T-helper 22 cell (primary cell): ENCODE data around the gene KCNMA1.

ENCODE experiments used
- DNase-seq: peaks from one replicate; pipeline ENCODE4 v3.0.0-alpha.2; 2020; ENCODE audit warnings: low read depth

The KCNMA1 gene

DNA sequence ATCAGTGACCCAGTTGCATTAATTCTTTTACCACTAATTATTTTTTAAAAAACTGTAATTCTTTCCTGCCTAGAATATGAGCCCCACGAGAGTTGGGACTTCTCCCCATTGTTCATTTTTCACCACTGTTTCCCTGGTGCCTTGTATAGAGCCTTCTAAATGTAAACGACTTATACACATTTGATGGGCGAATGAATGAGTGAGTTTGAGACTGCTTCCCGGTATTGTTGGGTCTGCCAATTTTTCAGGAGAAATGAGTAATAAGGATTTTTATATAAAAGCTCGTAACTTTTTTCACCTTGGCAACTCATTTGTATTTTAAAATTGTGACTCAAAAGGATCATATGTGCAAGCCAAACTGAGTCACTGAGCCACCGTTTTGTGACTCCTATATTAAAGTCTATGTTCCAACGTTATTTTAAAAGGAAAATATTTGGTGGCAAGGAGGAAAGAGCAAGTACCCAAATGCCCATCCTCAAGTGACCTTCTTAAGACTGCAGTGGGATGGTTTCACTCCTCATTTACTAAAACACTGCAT lies 621.3 kb downstream of the KCNMA1 start:
- DNase-seq: no peak

DNA sequence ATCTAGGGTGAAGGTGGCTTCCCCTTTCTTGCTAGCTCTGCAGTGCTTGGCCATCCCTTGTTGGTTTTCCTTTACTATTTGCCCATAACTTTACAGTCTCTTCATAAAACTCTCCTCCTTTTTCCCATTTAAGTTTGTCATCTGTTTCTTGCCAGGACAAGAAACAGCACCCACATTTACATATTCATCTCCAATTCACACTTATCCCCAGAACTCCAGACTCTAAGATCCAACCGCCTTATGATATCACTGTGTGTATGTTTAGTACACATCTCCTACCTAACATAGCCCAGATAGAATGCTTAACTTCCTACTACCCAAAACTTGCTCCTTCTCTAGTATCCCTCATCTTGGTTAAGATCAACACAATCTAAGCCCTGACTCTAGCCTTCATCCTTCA lies 622.2 kb downstream of the KCNMA1 start:
- no peak for DNase-seq

DNA sequence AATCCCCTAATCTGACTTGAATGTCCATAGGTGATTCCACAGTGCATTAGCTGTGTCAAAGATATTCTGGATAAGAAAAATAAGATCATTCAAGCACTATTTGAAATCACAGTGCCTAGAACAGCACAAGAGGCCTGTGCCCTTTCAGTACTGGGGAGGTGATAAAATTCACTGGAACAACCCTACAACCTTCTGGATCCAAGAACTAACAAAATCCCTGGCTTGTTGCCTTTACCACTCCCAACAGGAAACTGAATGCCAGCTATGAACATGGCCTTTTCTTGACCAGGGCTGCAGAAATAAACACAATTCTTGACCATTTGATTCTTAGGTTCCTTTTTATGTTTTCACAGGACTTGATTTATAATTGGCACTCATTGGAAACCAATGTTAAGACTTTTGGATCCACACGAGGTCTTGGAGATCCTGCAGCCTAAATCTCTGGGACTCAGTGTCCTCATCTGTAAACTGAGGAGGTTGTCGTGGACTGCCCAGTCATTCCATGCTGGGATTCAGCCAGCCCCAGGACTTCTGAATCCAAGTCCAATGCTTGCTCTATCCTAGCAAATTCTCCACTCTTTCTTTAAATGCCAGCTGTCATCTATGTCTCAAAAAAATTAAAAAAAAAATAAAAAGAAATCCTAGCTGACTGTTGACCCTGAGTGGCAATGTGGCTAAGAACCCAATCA lies 624.7 kb downstream of the KCNMA1 start:
- no peak for DNase-seq

DNA sequence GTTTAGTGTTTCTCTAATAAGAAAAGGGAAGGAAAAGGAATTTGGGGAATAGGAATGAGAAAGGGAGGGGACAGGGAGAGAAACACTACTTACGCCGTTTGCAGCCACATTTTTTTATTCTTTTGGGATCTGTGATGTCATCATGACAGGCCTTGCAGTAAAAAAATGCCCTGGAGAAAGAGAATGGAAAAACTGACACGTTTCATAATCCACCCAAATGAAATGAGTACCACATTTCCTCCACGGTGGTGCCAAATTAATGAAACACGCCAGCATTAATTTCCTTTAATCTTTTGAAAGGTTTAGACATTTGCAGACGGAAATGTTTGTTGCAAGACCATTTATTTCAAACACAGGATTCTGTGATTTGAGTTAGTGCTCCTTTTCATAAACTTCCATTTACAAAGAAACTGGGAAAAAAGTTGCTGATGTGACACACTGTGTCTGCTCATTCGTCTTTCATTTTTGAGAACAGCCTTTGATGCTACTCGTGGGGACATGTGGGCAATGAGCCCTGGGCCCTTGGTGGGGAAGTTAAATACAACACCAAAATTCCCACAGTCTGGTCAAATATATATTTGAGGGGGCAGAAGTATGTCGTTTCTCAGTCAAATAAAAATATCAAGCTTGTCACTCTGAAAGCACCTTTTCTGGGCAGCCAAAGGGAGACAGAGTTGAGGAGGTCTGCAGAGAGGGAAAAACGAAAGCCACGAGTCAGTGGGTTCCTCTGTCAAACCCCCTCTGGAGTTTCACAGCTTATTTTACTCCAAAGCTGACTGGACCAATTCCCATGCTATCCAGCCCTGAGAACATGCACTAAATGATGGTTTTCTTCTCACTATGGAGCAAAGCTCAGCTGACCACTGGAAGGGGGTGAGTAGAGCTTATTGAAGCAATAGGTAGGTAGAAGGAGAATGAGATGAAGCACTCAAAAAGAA lies 625.5 kb downstream of the KCNMA1 start:
- DNase-seq: no peak

DNA sequence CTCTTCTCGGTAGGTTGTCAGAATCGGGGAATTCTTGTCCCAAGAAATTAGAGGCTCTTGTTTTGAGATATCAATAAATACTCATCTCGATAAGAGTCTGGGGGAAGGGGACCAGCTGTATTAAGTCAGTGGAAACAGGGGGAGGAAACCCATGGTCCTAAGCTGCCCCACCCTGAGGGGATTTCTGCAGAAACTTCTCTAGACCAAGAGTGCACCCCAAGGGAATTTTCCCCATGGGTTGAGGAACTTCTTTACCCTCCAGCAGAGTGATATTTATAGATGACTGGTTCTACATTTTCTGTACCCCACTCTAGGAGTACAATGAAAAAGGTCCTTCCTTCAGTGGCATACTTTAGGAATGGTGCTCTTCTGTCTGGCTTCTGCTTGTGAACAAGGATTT lies 627.2 kb downstream of the KCNMA1 start:
- DNase-seq: no peak

DNA sequence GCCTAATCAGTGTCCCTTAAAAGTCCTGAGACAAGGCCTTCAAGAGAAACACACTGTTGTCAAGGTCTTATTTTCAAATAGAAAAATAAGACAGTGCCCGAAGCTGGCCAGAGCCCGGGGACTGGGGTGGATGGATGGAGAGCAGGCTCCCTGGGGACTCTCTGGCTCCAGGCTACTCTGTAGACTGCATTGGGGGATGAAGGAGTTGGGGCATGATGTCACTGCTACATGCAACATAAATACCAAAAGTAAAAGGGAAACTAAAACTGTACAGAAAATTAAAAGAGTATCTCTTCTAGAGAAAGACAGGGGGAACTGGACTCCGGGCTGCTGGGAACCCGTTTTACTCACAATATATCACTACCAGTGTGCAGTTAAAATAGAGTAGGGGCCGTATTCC lies 629.8 kb downstream of the KCNMA1 start:
- no peak for DNase-seq

DNA sequence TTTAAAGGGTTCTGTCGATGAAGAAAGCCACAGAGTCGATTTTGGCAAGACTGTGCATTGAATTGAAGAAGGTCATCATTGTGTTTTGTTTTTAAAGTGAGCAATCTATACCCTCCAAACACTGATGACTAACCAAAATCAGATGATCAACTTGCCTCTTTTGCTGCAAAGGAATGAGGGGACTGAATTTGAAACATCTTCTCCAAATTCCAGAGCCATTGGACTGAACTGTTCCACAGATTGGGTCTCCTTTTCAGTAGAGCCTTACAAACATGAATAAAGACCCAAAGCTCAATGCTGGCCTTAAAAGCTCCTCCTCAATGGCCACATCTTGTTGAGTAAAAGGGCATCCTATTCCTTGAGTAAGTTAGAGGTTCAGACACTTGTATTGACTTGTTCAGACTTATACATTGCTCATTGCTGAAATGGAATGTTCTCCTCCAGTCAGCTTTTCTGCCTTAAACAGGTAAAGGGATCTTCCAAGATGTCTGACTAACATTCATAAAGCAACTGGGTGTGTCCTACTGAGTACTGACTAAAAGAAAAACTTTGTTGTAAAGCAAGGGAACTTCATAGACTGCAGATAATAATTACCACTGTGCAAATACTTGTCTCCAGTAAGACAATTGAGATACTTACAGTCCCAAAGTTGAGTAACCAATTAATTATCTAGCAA lies 630.6 kb downstream of the KCNMA1 start:
- DNase-seq: no peak

DNA sequence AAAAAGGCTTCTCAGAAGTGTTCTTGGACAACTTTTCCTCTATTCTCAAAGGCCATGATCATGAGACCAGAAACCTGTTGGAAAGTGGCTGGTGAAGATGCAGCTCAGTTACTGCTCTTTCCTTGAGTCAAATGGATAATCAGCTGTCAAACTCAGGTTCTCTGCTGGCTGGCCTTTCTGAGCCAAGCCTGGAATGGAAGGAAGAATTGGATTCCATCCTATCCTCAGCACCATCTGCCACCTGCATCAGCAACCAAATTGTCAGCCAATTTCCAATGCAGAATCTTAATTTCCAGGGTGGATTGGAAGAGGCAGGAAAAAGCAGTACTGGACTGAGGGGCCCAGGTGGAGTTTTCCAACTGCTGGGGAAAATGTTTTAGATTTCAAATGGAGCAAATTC lies 631.7 kb downstream of the KCNMA1 start:
- no peak for DNase-seq

DNA sequence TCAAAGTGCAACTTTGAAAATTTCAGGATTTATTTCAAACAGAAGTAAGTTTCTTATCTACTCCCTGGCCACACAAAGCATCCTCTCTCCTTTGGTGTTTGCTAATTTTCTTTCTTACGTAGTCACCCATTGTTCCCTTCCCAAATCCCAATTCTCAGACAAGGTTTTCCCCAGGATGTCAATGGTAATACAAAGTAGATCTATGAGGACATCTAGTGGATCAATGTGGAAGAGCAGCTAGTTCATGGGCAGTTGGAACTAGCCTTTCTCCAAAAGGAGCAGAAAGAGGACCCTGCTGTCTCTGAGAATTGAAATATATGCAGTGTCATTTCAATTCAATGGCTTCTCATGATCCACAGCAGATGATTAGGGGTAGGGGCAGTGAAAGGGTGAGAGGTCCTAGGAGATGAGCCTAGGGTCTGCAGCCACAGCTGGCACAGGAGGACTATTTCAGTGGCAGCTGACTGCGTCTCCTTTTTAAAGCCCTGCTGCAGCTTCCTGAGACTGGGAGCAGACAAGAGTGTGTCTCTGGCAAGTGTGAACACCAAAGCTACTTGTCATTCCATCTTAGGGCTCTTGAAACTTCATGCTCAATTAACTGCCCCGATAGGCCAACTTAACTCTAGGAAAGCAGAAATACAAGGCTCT lies 632.6 kb downstream of the KCNMA1 start:
- no peak for DNase-seq

DNA sequence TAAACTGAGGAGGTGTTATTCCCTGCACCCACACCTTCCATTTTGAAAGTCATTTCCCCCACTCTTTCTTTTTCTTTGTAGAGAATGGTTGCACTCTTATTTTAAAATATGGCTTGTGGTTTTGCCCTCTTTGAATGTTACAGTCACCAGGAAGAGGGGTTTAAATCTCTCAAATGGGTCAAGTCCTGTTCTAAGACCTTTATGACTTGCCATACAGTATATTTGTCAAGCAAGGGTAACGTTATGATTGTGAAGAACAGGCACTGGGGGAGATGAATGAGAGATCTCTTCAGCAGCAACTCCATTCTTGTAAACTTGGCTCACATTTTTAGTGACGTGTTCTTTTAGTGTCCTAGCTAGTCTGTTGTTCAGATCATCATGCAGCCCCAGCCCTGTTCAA lies 634.7 kb downstream of the KCNMA1 start:
- DNase-seq: no peak

DNA sequence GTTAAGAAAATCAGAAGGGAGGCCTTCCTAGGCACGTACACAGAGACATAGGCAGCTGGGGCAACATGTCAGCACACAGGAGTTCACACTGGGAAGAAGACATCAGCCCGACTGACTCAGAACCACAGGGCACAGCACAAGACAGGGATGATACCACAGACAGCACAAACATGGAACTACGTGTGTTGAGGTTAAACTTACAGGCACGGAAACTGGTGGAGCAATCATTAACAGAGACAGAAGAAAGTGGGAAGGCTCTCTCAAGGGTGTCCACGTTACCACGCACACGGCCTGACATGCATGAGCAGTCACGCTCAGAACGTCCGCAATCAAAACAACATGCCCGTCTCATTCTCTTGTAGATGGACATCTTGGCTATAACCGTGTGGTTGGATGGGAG lies 636.4 kb downstream of the KCNMA1 start:
- DNase-seq: no peak

DNA sequence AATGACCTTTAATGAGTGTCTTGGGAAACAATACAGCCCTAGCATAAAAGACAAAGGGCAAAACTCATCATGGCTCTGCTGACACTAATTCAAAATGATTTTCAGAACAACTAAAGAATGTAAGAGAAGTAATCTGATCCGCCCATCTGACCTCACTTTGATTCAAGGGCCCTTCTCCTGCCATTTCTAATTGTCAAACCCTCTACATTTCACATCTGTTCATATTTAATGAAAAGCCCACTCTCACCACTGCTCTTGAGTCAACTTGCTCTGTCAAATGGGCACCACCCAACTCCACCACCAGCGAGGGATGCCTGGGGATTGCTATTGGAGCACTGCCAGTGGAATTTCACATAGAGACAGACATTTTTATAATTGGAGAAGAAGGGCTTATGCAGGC lies 639.2 kb downstream of the KCNMA1 start:
- no peak for DNase-seq

DNA sequence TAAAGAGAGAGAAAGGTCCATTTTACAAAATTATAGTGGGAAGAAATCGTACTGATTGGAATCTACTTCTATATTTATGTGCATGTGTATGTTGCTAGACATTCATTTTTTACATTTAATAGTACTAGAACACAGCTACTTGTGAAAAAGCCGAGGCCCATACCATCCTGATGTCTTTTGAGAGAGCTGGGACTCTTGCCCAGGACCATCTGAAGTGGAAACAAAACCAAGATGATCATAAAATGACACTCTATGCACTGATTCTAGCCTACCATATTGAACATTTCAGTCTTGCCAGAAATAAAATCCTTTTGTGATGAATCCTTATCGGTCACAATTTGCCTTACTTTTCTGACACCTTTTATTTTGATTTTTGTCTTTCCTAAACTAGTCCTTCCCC lies 640.0 kb downstream of the KCNMA1 start:
- DNase-seq: no peak

DNA sequence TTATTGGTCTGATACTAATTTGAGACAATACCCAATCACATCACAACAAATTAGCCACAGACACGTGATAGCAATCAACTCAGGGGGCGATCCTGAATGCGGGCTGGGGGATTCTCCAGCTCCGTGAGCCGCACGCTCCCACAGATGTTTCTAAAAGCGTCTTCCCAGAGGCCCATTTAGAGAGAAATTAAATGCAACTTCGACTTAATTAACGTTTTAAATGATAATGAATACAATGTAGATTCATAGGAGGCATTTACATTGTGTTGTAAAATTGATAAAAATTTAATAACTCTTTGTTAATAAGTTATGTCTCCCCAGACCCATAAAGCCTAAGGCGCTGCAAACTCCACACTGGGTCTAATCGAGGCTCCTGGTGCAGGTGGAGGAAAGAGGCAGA lies 642.6 kb downstream of the KCNMA1 start:
- DNase-seq: no peak

DNA sequence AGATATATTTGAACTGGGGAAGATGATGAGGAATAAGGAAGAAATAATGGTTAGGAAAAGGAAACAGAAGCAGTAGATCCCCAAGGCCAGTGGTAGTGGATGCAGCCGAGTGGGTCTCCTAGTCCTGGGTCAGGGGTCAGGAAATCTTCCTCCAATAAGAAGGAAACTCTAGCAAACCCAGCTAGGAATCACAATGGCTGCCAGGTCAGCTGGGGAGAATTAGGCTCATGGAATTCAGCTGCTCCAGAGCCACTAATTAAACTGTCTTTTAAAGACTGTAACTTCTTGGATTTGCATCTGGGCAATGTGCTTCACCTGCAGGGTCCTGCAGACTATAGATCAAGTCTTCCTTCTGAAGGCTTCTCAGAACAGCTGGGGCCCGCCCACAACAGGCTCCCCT lies 644.4 kb downstream of the KCNMA1 start:
- no peak for DNase-seq

DNA sequence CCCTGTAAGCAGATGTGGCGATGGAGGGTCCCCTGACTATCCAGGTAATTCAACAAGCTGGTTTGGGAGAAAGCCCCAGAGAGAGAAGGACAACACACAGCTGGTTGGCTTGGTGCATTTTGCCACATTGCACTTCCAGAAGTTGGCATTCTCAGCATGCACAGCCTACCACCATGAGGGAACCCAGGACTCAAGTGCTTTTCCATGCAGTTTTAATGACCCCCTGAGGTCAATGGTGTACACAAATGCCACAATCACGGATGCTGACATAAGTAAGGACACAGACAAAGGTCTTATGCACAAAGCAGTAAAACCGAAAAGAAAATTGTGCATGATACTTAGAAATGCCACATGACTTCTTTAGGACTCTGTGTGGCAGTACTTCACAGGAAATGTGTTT lies 645.1 kb downstream of the KCNMA1 start:
- DNase-seq: no peak

DNA sequence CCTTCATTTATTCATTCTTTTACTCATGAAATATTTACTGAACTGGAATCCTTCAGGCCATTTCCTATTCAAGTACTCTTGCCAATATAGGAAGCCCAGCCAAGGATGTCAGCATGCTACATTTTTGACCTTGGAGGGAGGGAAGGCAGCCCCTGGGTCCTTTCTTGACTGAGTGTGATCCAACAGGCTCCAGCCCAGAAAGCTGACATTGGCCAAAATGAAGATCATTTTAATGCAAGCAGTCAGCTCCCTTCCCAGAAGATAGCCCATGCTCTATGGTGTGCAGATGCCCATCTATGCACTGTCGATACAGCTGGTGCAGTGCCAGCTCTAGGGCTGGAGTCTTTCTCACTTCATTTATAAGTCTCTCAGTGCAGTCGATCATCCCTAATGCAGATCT lies 646.0 kb downstream of the KCNMA1 start:
- DNase-seq: no peak

DNA sequence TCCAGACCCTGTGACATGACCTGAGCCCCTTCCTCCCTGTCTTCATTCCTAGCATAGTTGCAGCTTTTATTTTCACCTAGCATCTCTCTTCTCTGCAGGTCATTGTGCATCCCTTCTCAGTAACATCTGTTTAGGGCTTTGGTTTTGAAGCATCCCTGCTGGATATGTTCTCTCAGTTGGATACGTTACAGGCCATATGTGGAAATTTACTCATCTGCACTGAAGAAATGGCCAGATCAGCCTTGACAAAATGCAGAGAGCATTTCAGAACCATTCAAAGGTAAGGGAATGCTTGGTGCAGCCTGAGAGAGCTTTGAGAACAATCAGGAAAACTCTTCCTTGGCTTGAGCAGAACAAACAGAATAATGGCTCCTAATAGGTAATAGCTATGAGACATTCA lies 647.0 kb downstream of the KCNMA1 start:
- no peak for DNase-seq

DNA sequence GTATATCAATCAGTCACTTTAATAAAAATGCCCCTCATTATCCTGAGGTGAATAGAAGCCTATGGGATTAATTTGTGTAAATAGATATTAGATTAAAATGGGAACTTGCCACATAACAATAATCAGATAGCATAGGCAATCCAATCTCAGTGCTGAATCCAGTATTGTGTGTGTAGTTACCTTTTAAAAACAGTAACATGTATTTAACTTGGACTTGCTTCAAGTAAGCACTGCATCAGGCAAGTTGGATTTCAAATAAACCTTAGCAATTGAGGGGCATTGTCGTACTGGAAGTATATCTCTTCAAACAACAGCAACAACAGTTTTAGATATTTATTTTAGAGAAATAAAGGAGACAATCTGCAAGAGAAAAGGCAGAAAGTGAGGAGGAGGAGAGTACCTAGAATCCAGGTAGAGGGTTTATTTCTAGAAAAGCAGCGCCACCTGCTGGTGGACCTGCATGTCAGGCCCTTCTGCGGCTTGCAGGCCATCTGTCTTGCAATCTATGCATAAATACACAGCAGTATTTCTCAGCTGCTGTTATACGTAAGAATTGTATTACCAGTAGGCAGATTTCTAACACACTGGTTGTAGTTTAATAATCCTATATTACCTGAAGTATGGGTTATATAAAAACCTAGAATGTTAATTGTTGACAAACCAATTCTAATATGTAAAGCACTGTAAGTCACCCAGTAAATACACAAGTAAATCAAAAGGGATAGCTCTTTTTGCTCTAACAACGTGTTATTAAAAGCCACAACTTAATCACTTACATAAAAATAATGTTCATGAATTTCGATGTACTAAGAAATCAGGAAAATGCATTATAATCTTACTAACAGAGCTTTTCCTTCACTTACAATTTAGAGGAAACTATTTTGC lies 652.8 kb downstream of the KCNMA1 start:
- DNase-seq: no peak

DNA sequence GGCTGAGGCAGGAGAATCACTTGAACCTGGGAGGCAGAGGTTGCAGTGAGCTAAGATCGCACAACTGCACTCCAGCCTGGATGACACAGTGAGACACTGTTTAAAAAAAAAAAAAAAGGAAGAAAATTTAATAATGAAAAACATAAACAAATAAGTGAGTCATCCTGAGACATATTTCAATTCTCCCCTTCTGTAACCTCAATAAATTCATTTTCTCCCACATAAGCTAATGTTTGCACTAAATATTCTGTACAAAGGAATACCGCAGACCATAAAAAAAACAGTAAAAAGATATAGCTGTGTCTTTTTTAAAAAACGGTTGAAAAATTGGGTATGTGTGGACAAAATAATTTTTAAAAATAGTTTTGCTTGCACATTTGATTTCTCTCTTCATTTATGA lies 654.0 kb downstream of the KCNMA1 start:
- no peak for DNase-seq

DNA sequence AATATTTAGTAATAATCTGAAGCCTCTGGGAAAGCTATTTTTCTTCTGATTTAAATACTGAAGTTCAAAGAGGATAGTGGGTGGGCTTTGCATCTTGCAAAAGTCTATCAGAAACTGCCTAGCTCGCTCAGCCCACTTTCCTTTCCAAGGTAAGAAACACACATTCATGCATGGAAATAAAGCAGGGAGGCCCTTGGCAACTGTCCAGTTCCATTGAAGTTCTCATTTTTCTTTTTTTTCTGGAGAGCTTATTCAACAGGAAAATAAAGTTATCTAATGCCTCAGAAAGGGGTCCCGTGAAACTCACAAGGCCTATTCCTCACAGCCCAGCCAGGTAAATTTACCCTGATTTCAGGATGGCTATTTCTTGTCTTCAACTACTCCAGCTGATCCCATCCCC lies 654.9 kb downstream of the KCNMA1 start:
- DNase-seq: no peak
